ENCODE measurements around the gene PLTP. TPM values are rescaled to one million over a fixed set of nuclear protein-coding genes. Genes with fewer than 3 reads are reported as not detected.

Gene PLTP
- total and polyA plus RNA-seq, 2 of the 13 experiments (the other 11 are each of a cell fraction or from before 2014, with no cell fraction given), result 16.9 to 28.6 TPM

GRCh38 chr20:45909336-45909808 is 2.6 kb downstream of the PLTP start (continued):
- TF ChIP-seq MLXIP (CRISPR knock-in tag; IDR thresholded peaks at IDR 0.05; ENCODE audit: borderline replicate concordance), result no peak
- no peak for TF ChIP-seq PAWR (CRISPR knock-in tag; IDR thresholded peaks at IDR 0.05; ENCODE audit: borderline replicate concordance)
- TF ChIP-seq GTF2F1 (IDR thresholded peaks at IDR 0.05; ENCODE audit: low read length), result no peak
- TF ChIP-seq, protein P1, sequence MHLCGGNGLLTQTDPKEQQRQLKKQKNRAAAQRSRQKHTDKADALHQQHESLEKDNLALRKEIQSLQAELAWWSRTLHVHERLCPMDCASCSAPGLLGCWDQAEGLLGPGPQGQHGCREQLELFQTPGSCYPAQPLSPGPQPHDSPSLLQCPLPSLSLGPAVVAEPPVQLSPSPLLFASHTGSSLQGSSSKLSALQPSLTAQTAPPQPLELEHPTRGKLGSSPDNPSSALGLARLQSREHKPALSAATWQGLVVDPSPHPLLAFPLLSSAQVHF (CRISPR knock-in tag; IDR thresholded peaks at IDR 0.05), result no peak
- TF ChIP-seq, protein P2, sequence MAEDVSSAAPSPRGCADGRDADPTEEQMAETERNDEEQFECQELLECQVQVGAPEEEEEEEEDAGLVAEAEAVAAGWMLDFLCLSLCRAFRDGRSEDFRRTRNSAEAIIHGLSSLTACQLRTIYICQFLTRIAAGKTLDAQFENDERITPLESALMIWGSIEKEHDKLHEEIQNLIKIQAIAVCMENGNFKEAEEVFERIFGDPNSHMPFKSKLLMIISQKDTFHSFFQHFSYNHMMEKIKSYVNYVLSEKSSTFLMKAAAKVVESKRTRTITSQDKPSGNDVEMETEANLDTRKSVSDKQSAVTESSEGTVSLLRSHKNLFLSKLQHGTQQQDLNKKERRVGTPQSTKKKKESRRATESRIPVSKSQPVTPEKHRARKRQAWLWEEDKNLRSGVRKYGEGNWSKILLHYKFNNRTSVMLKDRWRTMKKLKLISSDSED (CRISPR knock-in tag; IDR thresholded peaks at IDR 0.05), result no peak
- no peak for TF ChIP-seq ZNF33B (CRISPR knock-in tag; IDR thresholded peaks at IDR 0.05)
- TF ChIP-seq ZZZ3 (CRISPR knock-in tag; IDR thresholded peaks at IDR 0.05; ENCODE audit: borderline replicate concordance), result peak; percentile 66; the same call in 1 of the 2 replicates
- TF ChIP-seq FOXK2 (IDR thresholded peaks at IDR 0.05), result no peak
- TF ChIP-seq YY1 (IDR thresholded peaks at IDR 0.05; ENCODE audit: insufficient read depth, insufficient replicate concordance, low read depth, low read length), result peak; percentile 11
- peak; percentile 13; the same call in 1 of the 2 replicates for TF ChIP-seq ZNF605 (CRISPR knock-in tag; IDR thresholded peaks at IDR 0.05)
- TF ChIP-seq, protein P3, sequence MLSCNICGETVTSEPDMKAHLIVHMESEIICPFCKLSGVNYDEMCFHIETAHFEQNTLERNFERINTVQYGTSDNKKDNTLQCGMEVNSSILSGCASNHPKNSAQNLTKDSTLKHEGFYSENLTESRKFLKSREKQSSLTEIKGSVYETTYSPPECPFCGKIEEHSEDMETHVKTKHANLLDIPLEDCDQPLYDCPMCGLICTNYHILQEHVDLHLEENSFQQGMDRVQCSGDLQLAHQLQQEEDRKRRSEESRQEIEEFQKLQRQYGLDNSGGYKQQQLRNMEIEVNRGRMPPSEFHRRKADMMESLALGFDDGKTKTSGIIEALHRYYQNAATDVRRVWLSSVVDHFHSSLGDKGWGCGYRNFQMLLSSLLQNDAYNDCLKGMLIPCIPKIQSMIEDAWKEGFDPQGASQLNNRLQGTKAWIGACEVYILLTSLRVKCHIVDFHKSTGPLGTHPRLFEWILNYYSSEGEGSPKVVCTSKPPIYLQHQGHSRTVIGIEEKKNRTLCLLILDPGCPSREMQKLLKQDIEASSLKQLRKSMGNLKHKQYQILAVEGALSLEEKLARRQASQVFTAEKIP (CRISPR knock-in tag; IDR thresholded peaks at IDR 0.05; ENCODE audit: borderline replicate concordance), result no peak
- TF ChIP-seq KLF11 (CRISPR knock-in tag; IDR thresholded peaks at IDR 0.05), result no peak
- no peak for TF ChIP-seq ZNF451 (CRISPR knock-in tag; IDR thresholded peaks at IDR 0.05)
- no peak for TF ChIP-seq ZNF749 (CRISPR knock-in tag; IDR thresholded peaks at IDR 0.05; ENCODE audit: borderline replicate concordance)
- no peak for TF ChIP-seq EZH2 (conservative IDR thresholded peaks at IDR 0.05; ENCODE audit: low read depth, low read length)
- no peak for TF ChIP-seq MLLT10 (CRISPR knock-in tag; IDR thresholded peaks at IDR 0.05)
- TF ChIP-seq, protein P4, sequence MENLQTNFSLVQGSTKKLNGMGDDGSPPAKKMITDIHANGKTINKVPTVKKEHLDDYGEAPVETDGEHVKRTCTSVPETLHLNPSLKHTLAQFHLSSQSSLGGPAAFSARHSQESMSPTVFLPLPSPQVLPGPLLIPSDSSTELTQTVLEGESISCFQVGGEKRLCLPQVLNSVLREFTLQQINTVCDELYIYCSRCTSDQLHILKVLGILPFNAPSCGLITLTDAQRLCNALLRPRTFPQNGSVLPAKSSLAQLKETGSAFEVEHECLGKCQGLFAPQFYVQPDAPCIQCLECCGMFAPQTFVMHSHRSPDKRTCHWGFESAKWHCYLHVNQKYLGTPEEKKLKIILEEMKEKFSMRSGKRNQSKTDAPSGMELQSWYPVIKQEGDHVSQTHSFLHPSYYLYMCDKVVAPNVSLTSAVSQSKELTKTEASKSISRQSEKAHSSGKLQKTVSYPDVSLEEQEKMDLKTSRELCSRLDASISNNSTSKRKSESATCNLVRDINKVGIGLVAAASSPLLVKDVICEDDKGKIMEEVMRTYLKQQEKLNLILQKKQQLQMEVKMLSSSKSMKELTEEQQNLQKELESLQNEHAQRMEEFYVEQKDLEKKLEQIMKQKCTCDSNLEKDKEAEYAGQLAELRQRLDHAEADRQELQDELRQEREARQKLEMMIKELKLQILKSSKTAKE (CRISPR knock-in tag; IDR thresholded peaks at IDR 0.05; ENCODE audit: borderline replicate concordance), result peak; percentile 61; the same call in 1 of the 2 replicates
- TF ChIP-seq TAF15 (IDR thresholded peaks at IDR 0.05; ENCODE audit: low read depth, low read length, poor library complexity, severe bottlenecking), result no peak
- TF ChIP-seq ZNF713 (CRISPR knock-in tag; IDR thresholded peaks at IDR 0.05), result no peak
- no peak for TF ChIP-seq ZNF256 (CRISPR knock-in tag; conservative IDR thresholded peaks at IDR 0.05)

All from HepG2 (cell line).